A375 (cell line): ENCODE measurements around the gene TDRD15. TPM values are rescaled to one million over a fixed set of nuclear protein-coding genes. Genes with fewer than 3 reads are reported as not detected.

Source experiments
- total RNA-seq: library from RNA; depleted of rRNA; stranded (reverse); fragments of >200 nt; shearing (Covaris generic); gene quantifications from 2 replicates; pipeline ENCODE4 v1.2.3, GENCODE V29; 2014; rRNA removed

Gene TDRD15
- total RNA-seq = not detected in 2 replicates

GRCh38 chr2:21123473-21124393, at the start of gene TDRD15:
Gene TDRD15, plus strand, starts transcription at chr2:21123968. Its CDS starts 13,500 bp downstream, at chr2:21137468.

Other genes starting within 250 kb of the TDRD15 start
- gene APOB, start 79.9 kb upstream of the TDRD15 start, total RNA-seq = not detected in 2 replicates